Middle frontal gyrus (tissue), 1 donor: ENCODE data around the gene VEPH1.

ENCODE experiments used
- DNase-seq: peaks from one replicate; pipeline ENCODE4 v3.0.0-alpha.2; 2015; ENCODE audit warnings: low spot score; ENCODE audit errors: extremely low spot score

Gene VEPH1

GRCh38 chr3:157268026-157268425, 235.2 kb downstream of the VEPH1 start:
- DNase-seq: no peak

- DNase-seq: no peak
Observed at GRCh38 chr3:157265931-157266330, 237.3 kb downstream of the VEPH1 start.

GRCh38 chr3:157263027-157263426, 240.2 kb downstream of the VEPH1 start:
- no peak for DNase-seq

GRCh38 chr3:157261000-157261399, 242.2 kb downstream of the VEPH1 start:
- DNase-seq: no peak

DNA sequence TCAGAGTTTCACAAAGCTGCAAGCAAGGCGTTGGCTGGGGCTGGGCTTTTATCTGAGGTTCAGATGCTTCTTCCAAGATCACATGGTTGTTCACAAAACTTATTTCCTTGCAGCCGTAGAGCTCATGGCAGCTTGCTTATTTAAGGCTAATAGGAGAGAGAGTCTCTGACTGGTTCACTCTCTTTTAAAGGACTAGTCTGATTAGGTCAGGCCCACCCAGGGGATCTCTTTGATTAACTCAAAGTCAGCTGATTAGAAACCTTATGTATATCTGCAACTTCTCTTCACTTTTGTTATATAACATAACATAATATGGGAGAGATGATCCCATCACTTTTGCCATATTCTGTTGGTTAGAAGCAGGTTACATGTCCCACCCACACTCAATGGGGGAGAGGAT, 243.4 kb downstream of the VEPH1 start:
- no peak for DNase-seq

- no peak for DNase-seq
Observed at GRCh38 chr3:157257101-157257500, 246.1 kb downstream of the VEPH1 start.

GRCh38 chr3:157255797-157256196, 247.4 kb downstream of the VEPH1 start:
- no peak for DNase-seq

GRCh38 chr3:157251685-157252084, 251.5 kb downstream of the VEPH1 start:
- no peak for DNase-seq

DNA sequence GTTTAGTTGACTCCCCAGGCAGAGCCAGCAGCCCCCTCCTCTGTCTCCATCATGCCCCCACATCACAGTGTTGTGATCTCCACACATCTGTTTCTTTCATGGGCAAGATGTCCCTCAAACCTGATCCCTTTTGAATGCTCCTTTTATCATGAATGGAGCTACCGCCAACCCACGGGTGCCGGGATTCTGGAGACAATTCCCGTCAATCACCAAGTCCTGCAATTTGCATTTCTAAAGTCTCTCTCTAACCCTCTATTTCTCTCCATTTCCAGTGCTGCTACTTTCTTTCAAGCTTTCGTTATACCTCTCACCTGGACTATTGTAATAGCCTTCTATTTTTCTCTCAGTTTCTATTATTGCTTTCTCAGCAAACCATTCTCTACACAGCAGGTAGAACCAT, 253.6 kb downstream of the VEPH1 start:
- no peak for DNase-seq

DNA sequence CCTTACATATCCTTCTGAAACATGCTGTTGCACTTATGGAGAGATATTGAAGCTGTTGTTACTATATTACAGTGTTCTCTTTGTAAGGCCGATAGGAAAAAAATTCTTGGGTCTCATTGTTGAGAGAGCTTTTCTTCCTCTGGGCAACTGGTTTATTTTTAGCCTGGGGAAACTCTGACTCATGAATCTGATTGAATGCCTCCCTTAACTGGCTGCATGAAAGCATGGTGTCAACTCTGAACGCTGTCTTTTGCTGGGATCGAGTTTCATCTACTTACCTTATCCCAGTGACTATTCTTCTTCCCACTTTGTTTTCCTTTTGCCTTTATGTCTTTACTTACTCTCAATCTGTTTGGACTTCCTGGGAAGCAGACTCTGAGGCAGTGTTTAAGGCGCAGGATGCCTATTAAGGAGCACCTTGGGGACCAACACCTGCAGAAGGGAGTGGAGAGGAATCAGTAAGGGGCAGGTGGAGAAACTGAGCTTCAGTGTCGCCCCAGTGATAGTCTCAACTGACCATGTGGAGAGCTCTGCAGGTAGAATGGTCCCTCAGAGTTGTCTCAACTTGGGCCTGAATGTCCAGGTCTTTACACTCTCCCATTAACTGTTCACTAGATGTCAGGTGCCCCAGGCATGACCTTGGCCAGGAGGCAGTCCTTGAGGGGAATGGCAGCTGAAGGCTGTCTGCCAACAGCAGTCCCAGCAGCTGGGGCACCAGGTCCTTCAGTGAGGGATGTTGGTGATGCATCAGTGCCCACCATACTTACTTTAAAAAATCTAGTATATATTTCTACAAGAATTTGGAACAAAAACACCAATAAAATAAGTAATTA, 254.4 kb downstream of the VEPH1 start:
- peak; percentile 60 for DNase-seq

DNA sequence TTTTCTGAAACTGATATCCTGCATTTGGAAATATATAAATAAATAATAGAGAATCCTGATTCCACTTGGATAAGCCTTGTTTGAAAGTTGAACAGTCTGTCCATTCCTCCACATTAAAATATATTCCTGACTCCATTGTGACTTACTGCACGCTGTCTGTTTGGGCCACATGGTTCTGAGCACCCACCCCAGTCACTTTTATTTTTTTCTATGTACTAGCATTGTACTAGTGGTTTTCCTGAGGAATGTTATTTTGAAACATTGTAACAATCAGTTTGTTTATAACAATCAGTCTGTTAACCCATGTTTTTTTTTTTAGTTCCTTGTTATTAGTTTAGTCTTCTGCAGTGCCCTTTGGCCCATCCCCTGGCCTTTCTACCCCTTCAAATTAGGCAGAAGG, 255.8 kb downstream of the VEPH1 start:
- DNase-seq: no peak

GRCh38 chr3:157242836-157243235, 260.4 kb downstream of the VEPH1 start:
- no peak for DNase-seq

DNA sequence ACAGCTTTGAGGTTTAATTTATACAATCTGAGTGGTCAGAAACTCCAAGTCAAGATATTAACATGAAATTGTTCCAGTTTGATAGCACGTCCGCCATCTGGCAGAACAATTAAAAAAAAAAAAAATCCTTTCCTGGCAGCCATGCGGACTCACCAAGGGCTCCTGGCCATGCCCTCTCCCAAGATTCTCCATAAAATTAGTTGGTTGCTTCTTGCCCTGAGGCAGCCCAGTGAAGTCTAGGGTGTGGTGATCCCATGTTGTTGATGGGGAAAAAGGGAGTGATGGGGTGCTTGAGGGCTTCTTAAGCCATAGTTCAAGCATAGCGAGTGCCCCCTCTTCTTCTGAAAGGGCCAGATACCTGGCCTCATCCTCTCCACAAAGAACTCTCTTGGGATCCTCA, 261.6 kb downstream of the VEPH1 start:
- DNase-seq: no peak

DNA sequence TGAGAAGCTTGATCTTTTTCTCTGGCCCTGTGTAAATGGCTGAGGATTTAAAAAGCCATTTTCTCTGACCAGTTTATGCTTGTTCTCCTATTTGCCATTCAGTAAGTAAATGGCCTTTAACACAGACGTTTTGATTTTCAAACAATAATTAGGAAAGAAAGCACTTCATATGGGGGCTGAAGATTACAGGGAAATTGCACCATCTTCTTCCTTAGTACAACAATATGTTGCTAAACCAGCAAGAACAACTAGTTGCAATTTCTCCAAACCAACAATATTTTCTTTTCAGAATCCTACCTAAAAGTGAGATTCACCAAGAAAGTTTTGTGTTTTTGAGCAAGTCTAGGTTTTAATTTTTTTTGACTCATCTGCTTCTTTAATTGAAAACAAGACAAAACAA, 262.8 kb downstream of the VEPH1 start:
- DNase-seq: no peak

- DNase-seq: no peak
Observed at GRCh38 chr3:157239082-157239704, 264.0 kb downstream of the VEPH1 start.

DNA sequence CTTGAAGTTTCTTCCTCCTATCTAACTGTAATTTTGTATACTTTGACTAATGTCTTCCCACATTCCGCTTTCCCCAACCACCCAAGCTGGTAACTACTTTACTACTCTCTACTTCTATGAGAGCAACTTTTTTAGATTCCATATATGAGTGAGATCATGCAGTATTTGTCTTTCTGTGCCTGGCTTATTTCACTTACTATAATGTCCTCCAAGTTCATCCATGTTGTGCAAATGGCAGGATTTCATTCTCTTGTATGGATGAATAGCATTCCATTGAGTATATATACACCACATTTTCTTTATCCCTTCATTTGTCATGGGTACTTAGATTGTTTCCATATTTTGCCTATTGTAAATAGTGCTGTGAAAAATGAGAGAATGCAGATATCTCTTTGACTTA, 264.8 kb downstream of the VEPH1 start:
- no peak for DNase-seq

GRCh38 chr3:157237886-157238285, 265.3 kb downstream of the VEPH1 start:
- DNase-seq: no peak

DNA sequence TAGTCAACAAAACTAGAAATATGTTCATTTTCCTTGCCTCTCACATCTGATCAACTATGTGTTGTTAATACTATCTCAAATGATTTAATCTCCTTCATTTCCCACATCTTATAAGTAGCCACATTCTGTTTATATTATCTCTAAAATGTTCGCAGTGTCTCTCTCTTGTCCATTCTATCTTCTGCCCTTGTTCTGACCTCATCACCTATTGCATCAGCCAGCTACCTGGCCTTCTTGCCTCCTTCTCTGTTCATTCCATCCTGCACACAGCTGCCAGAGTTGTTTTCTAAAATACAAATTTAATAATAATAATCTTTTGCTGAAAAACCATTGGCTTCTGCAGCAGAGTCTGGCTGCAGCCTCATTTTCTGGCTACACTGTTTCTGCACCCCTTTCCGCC, 267.9 kb downstream of the VEPH1 start:
- no peak for DNase-seq

GRCh38 chr3:157233923-157234322, 269.3 kb downstream of the VEPH1 start:
- no peak for DNase-seq

DNA sequence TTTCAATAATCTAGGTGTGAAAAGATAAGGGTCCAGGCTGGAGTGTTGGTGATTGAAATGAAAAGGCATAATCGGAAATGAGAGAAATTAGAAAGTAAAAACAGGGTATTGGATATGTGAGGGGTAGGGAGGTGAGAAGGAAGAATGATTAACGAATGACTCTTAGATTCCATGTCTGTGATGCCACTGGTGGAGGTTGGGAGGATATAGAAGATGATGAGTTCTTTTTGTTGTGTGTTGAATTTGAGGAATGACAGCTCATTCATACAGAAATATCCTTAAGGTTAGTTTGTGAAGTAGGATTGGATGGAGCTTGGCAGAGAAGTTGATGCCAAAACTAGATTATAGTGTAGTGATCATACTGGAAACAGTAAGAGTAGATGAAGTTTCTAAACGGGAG, 271.1 kb downstream of the VEPH1 start:
- DNase-seq: no peak

GRCh38 chr3:157231071-157231470, 272.1 kb downstream of the VEPH1 start:
- DNase-seq: no peak

GRCh38 chr3:157226173-157226847, 276.9 kb downstream of the VEPH1 start:
- DNase-seq: no peak
